Measurements from ENCODE around the gene TSFM. TPM values are rescaled to one million over a fixed set of nuclear protein-coding genes. Genes with fewer than 3 reads are reported as not detected.

The TSFM gene
- total and polyA plus RNA-seq, 9 of the 15 experiments (the other 6 are each of a cell fraction or from before 2014, with no cell fraction given), result 44.6 to 198 (median 60.2) TPM

- peak; percentile 54; the same call in 1 of the 2 replicates for TF ChIP-seq MBD2 (IDR thresholded peaks at IDR 0.05; ENCODE audit: borderline replicate concordance, low read depth)
- TF ChIP-seq ARHGAP35 (IDR thresholded peaks at IDR 0.05; ENCODE audit: partially characterized antibody), result peak; percentile 31
- peak; percentile 52 for TF ChIP-seq CBFA2T3 (IDR thresholded peaks at IDR 0.05)
- peak; percentile 81 for TF ChIP-seq POLR2AphosphoS5 (IDR thresholded peaks at IDR 0.05; ENCODE audit: control insufficient read depth, insufficient read depth, low read depth, low read length)
- TF ChIP-seq ARNT (IDR thresholded peaks at IDR 0.05), result peak in 1 of 2 experiments; percentile 86; a peak in 1 of 4 replicates
- TF ChIP-seq ATF4 (CRISPR knock-in tag; IDR thresholded peaks at IDR 0.05), result peak; percentile 38; the same call in 1 of the 2 replicates
- peak; percentile 91 for TF ChIP-seq CREM (IDR thresholded peaks at IDR 0.05; ENCODE audit: low read depth)
- peak; percentile 99 for TF ChIP-seq CBFA2T2 (conservative IDR thresholded peaks at IDR 0.05)
- TF ChIP-seq PRDM10 (IDR thresholded peaks at IDR 0.05; ENCODE audit: partially characterized antibody), result peak; percentile 65
- peak in 1 of 2 experiments; percentile 86; a peak in 1 of 4 replicates for TF ChIP-seq SRF (CRISPR knock-in tag; IDR thresholded peaks at IDR 0.05)
- TF ChIP-seq TCF7L2 (IDR thresholded peaks at IDR 0.05; ENCODE audit: low read depth, low read length), result no peak
- TF ChIP-seq CHAMP1 (IDR thresholded peaks at IDR 0.05), result no peak; the same call in 1 of the 2 replicates
- peak; percentile 98 for TF ChIP-seq SP1 (CRISPR knock-in tag; IDR thresholded peaks at IDR 0.05)
- no peak for TF ChIP-seq ZNF77 (CRISPR knock-in tag; IDR thresholded peaks at IDR 0.05)
- TF ChIP-seq ZBTB2 (IDR thresholded peaks at IDR 0.05), result no peak
- peak; percentile 41 to 73; a peak in 3 of 4 replicates for TF ChIP-seq MLLT1 (IDR thresholded peaks at IDR 0.05)
- peak; percentile 68; the same call in 1 of the 2 replicates for TF ChIP-seq XRCC5 (IDR thresholded peaks at IDR 0.05; ENCODE audit: low read depth, low read length)
Observed at GRCh38 chr12:57751788-57752667, 30.6 kb upstream of the TSFM start, which contains the start of gene CDK4 (continued).

Measured in K562 (cell line).